Immature natural killer cell (primary cell): ENCODE measurements around the gene KCNN3. TPM values are rescaled to one million over a fixed set of nuclear protein-coding genes. Genes with fewer than 3 reads are reported as not detected.

ENCODE experiments used
- DNase-seq, 3 donors: peaks; one replicate each; pipeline ENCODE4 v3.0.0; 2022; ENCODE audit warnings: mixed read lengths in 1 of 3
- H3K27ac Mint-ChIP-seq, 6 donors: one replicate each; pipeline ENCODE4 v1.8.0; 2020; ENCODE audit warnings: mixed read lengths in 6 of 6, mild to moderate bottlenecking in 5 of 6, inconsistent platforms in 4 of 6, moderate library complexity in 3 of 6
- H3K27me3 Mint-ChIP-seq, 3 donors: one replicate each; pipeline ENCODE4 v1.8.0; 2020 to 2021; ENCODE audit warnings: low read depth in 3 of 3, mild to moderate bottlenecking in 3 of 3, mixed read lengths in 3 of 3, moderate library complexity in 3 of 3, inconsistent platforms in 1 of 3
- H3K36me3 Mint-ChIP-seq, 3 donors: one replicate each; pipeline ENCODE4 v1.8.0; 2020; ENCODE audit warnings: mixed read lengths in 3 of 3, inconsistent platforms in 2 of 3, mild to moderate bottlenecking in 2 of 3
- H3K4me1 Mint-ChIP-seq, 2 donors: one replicate each; pipeline ENCODE4 v1.8.0; 2020; ENCODE audit warnings: inconsistent platforms in 2 of 2, mild to moderate bottlenecking in 2 of 2, mixed read lengths in 2 of 2, moderate library complexity in 1 of 2
- H3K4me3 Mint-ChIP-seq, 5 donors: one replicate each; pipeline ENCODE4 v1.8.0; 2020; ENCODE audit warnings: mild to moderate bottlenecking in 5 of 5, mixed read lengths in 5 of 5, inconsistent platforms in 3 of 5, moderate library complexity in 3 of 5
- H3K9me3 Mint-ChIP-seq, 6 donors: one replicate each; pipeline ENCODE4 v1.8.0; 2020; ENCODE audit warnings: mild to moderate bottlenecking in 6 of 6, mixed read lengths in 6 of 6, inconsistent platforms in 4 of 6, moderate library complexity in 3 of 6
- polyA plus RNA-seq, 3 donors: library from polyadenylated mRNA; unstranded; fragments of 300-500 nt; fragmentation: Illumina TruSeq; gene quantifications; one replicate each; pipeline ENCODE4 v1.2.3, GENCODE V29; 2021

The KCNN3 gene
- polyA plus RNA-seq, 3 donors from 2014 or later = not detected

DNA sequence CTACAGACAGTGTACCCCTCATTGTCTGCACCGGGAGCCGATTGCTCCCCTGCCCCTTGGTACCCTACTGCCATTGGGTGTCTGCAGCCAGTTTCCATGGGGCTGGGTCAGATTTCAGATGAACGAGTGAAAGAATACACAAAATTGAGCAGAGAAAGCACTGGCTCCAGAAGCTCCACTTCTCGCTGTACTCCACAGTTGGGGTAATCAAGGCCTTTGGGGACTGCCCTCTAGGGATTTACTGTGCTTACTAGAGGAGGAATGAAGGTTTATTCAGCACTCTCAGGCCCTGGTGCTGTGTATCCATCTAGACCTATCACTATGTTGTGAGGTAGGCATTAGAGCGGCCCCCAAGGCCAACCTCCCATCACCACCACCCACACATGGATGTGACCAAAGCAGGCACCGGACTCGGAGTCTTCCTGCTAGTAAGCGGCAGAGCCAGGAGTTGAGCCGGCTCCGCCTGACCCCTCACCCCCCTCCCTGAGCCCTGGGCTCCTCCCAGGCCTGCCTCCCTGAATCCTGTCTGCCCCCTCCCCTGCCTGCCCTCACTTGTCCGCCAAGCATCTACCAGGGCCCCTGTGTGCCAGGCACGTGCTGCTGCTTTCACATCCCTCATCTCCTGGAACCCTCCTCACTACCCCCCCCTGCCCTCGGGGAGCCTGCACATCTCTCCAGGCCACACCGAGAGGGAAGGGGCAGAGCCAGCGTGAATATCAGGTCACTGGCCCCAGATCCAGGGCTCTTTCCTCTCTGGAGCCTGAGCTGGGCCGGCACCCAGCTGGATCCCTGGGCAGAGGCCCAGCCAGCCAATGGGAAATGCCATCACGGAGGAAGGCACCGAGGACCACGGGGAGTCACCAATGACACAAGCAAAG, 23.3 kb downstream of the KCNN3 start:
- no peak for DNase-seq
- H3K4me3 Mint-ChIP-seq = no peak overlapping the region
- peaks cover 1 to 13% (median 6%) of the 10 kb centered on the region in 3 donors for H3K27me3 Mint-ChIP-seq
- no peak overlapping the region for H3K27ac Mint-ChIP-seq
- H3K9me3 Mint-ChIP-seq = no peaks in the 10 kb centered on the region
- no peaks in the 10 kb centered on the region for H3K4me1 Mint-ChIP-seq
- no peaks in the 10 kb centered on the region for H3K36me3 Mint-ChIP-seq

DNA sequence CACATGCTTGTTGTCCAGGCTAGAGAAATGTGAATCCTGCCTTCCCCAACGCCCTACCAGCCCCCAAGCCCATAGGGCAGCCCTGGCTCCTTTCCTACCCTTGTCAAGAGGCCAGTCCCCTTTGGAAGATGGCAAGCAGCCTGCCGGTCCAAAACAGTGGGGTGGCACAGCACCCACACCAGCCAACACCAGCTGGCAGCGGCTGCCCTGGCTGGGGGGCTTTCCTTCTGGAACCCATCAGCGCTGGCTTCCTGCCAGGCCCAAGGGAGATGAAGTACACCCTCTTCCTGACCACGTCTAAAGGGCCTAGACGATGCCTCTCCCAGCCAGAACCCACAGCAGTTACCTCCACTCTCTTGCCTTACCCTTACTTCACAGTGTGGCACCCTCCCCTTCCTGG, 24.2 kb downstream of the KCNN3 start:
- no peak for DNase-seq
- no peaks in the 10 kb centered on the region for H3K9me3 Mint-ChIP-seq
- no peaks in the 10 kb centered on the region for H3K4me1 Mint-ChIP-seq
- no peak overlapping the region for H3K27ac Mint-ChIP-seq
- no peak overlapping the region for H3K4me3 Mint-ChIP-seq
- peaks cover 0 to 13% (median 8%) of the 10 kb centered on the region in 3 donors for H3K27me3 Mint-ChIP-seq
- no peaks in the 10 kb centered on the region for H3K36me3 Mint-ChIP-seq

GRCh38 chr1:154845174-154845573, 24.9 kb downstream of the KCNN3 start:
- Mint-ChIP-seq H3K4me1 (no peaks in the 10 kb centered on the region), H3K27me3 (peaks cover 0 to 13% (median 8%) of the 10 kb centered on the region in 3 donors), H3K36me3 (no peaks in the 10 kb centered on the region), H3K9me3 (no peaks in the 10 kb centered on the region), H3K4me3 (no peak overlapping the region), H3K27ac (no peak overlapping the region)
- no peak for DNase-seq

DNA sequence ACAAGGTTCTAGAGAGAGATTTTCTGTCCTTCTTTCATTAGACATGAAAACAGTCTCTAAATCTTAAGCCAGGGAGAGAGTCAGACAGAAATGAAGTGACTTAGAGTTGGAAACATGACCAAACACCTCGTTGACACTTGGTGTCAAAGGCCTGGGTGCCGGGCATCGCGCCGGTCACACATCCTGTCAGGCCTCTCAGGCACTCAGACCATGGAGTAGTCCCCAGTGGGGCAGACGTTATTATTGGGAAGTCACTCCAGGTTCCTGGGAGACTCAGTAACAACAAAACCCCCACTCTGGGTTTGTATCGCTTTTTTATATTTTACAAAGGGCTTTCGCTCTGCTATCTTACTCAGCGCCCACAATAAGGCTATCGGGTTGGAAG, 25.8 kb downstream of the KCNN3 start:
- no peak for DNase-seq
- Mint-ChIP-seq H3K9me3 (no peaks in the 10 kb centered on the region), H3K4me3 (no peak overlapping the region), H3K4me1 (no peaks in the 10 kb centered on the region), H3K36me3 (no peaks in the 10 kb centered on the region), H3K27me3 (peaks cover 0 to 11% (median 8%) of the 10 kb centered on the region in 3 donors), H3K27ac (no peak overlapping the region)

GRCh38 chr1:154843636-154844296, 26.3 kb downstream of the KCNN3 start:
- H3K36me3 Mint-ChIP-seq = no peaks in the 10 kb centered on the region
- no peak overlapping the region for H3K4me3 Mint-ChIP-seq
- peaks cover 0 to 10% (median 9%) of the 10 kb centered on the region in 3 donors for H3K27me3 Mint-ChIP-seq
- H3K4me1 Mint-ChIP-seq = no peaks in the 10 kb centered on the region
- H3K9me3 Mint-ChIP-seq = no peaks in the 10 kb centered on the region
- H3K27ac Mint-ChIP-seq = no peak overlapping the region
- no peak for DNase-seq

GRCh38 chr1:154842635-154843034, 27.4 kb downstream of the KCNN3 start:
- Mint-ChIP-seq H3K36me3 (no peaks in the 10 kb centered on the region), H3K27me3 (peaks cover 0 to 8% (median 6%) of the 10 kb centered on the region in 3 donors), H3K4me3 (no peak overlapping the region), H3K9me3 (no peaks in the 10 kb centered on the region), H3K4me1 (no peaks in the 10 kb centered on the region), H3K27ac (no peak overlapping the region)
- DNase-seq = no peak

DNA sequence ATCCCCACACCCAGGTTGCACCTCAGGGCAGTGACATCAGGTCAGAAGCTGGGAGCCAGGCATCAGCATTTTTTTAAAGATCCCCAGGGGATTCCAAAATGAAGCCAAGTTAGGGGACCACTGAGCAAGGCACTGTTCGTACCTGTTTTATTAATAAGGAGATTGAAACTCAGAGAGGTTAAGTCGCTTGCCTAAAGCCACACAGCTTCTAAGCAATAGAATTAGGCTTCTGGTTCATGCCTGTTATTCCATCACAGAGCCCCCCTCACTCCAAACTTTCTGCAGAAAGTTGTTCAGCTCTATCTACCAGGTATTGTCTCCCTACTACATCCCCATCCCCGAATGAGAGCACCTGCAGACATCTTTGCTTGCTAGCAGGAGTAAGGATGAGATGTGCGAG, 28.7 kb downstream of the KCNN3 start:
- H3K27me3 Mint-ChIP-seq = peaks cover 4 to 8% (median 6%) of the 10 kb centered on the region in 3 donors
- H3K36me3 Mint-ChIP-seq = no peaks in the 10 kb centered on the region
- H3K27ac Mint-ChIP-seq = no peak overlapping the region
- no peak for DNase-seq
- H3K9me3 Mint-ChIP-seq = no peaks in the 10 kb centered on the region
- H3K4me1 Mint-ChIP-seq = no peaks in the 10 kb centered on the region
- no peak overlapping the region for H3K4me3 Mint-ChIP-seq

DNA sequence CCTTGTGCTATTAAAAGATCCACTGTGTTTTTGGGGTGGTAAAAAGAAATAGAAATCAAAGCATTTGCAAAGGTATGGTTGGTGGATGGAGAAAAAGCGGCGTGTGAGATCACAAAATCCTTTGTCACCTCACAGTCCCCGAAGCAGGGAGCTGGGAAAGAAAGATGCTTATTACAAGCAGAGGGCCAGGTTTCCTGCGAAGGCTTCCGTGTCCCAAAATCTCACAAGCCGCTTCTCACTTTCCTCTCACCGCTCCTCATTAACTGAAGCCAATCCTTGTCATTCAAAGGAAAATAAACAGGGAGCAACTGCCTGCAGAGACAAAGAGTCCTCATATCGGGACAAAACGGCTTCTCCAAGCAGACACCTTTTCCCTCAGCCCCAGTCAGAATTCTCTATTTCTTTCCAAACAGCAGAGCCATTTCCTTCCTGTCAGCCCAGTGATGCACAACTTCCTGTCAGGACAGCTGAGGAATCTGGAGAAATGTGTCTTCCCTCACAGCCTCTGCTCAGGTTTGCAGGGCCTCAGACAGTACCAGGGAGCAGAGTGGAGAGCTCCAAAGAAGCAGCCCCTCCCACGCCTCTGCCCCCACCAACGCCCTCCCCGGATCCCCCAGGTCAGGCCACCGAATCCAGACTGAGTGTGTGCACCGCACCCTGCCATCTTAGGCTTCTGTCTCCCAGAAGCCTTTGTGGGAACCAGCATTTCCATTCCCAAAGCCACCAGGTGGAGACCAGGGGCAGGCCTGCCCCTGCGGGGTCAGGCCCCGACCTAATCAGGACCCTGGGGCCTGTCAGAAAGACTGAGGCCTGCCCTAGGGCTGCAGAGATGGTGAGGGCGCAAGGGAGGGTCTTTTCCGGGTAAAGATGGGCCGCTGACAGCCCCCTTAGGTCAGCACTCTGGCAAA, 29.6 kb downstream of the KCNN3 start:
- DNase-seq = no peak
- no peak overlapping the region for H3K27ac Mint-ChIP-seq
- H3K9me3 Mint-ChIP-seq = no peaks in the 10 kb centered on the region
- H3K27me3 Mint-ChIP-seq = peaks cover 4 to 9% (median 6%) of the 10 kb centered on the region in 3 donors
- no peaks in the 10 kb centered on the region for H3K4me1 Mint-ChIP-seq
- H3K4me3 Mint-ChIP-seq = no peak overlapping the region
- no peaks in the 10 kb centered on the region for H3K36me3 Mint-ChIP-seq

DNA sequence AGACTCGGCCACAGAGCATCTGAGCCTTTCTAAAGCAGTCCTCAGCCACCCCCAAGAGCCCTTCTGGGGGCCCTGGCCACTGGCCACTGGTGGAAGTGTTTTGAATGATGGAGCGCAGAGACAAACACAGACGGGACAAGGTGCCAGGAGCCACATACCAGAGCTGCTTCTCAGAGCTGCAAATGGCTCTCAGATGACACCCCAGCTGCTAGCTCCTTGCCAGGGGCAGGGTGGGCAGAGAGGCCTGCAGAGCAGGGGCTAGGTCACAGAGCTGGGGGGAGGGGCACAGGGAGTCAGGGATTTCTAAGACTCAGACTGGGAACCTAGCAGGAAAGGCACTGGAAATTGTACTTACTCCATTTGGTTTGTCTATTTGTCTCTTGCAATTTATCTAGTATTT, 30.4 kb downstream of the KCNN3 start:
- Mint-ChIP-seq H3K4me1 (no peaks in the 10 kb centered on the region), H3K36me3 (no peaks in the 10 kb centered on the region), H3K4me3 (no peak overlapping the region), H3K27me3 (peaks cover 3 to 9% (median 4%) of the 10 kb centered on the region in 3 donors), H3K9me3 (no peaks in the 10 kb centered on the region), H3K27ac (no peak overlapping the region)
- DNase-seq = no peak

GRCh38 chr1:154838988-154839387, 31.1 kb downstream of the KCNN3 start:
- no peaks in the 10 kb centered on the region for H3K9me3 Mint-ChIP-seq
- no peak overlapping the region for H3K27ac Mint-ChIP-seq
- H3K4me3 Mint-ChIP-seq = no peak overlapping the region
- H3K36me3 Mint-ChIP-seq = no peaks in the 10 kb centered on the region
- no peak for DNase-seq
- H3K4me1 Mint-ChIP-seq = no peaks in the 10 kb centered on the region
- H3K27me3 Mint-ChIP-seq = peaks cover 3 to 9% (median 4%) of the 10 kb centered on the region in 3 donors

DNA sequence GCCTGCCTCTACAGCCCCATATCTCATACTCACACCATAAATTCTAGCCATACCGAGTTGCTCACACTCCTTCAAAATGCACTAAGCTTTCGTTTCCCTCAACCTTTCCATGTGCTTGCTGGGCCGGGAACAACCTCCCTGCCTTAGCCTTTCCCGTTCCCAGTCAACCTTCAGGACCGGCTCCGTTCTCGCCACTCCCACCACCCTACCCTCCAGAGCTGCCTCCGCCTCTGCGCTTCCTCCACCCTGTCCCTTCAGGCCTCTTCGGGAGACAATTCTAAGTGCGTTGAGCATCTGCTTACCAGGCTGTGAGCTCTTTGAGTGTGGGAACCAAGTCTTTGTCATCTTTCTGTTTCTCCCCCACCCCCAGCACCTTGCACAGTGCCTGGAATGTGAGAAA, 31.6 kb downstream of the KCNN3 start:
- H3K4me1 Mint-ChIP-seq = no peaks in the 10 kb centered on the region
- DNase-seq = no peak
- H3K36me3 Mint-ChIP-seq = no peaks in the 10 kb centered on the region
- peaks cover 0 to 8% (median 4%) of the 10 kb centered on the region in 3 donors for H3K27me3 Mint-ChIP-seq
- no peaks in the 10 kb centered on the region for H3K9me3 Mint-ChIP-seq
- H3K27ac Mint-ChIP-seq = no peak overlapping the region
- H3K4me3 Mint-ChIP-seq = no peak overlapping the region

DNA sequence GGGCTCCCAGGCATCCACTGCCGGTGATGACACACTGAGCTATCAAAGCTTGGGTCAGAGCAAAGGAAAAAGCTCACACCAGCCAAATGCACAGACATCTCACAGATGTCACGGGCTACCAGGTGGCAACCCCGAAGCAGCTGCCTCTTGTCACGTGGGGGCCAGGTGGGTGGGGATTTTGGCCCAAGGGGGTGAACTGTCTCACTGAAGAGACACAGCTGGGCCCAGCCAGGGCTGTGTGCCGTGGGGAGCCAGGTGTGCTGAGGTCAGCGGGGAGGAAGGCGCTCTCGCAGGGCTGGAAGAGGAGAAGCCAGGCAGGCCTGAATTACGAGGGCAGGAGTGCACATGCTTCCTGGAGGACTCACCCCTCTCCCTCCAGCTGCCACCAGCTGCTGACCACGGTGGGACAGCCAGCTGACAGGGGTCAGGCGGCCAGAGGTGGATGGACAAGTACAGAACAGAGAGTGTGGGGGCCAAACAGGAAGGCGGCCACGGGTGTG, 32.4 kb downstream of the KCNN3 start:
- DNase-seq = no peak
- Mint-ChIP-seq H3K4me3 (no peak overlapping the region), H3K36me3 (no peaks in the 10 kb centered on the region), H3K27me3 (peaks cover 0 to 7% (median 4%) of the 10 kb centered on the region in 3 donors), H3K27ac (no peak overlapping the region), H3K4me1 (no peaks in the 10 kb centered on the region), H3K9me3 (no peaks in the 10 kb centered on the region)

- no peak overlapping the region for H3K27ac Mint-ChIP-seq
- peaks cover 0 to 7% (median 4%) of the 10 kb centered on the region in 3 donors for H3K27me3 Mint-ChIP-seq
- DNase-seq = no peak
- H3K36me3 Mint-ChIP-seq = no peaks in the 10 kb centered on the region
- no peaks in the 10 kb centered on the region for H3K9me3 Mint-ChIP-seq
- H3K4me3 Mint-ChIP-seq = no peak overlapping the region
- no peaks in the 10 kb centered on the region for H3K4me1 Mint-ChIP-seq
These were observed 32.9 kb downstream of the KCNN3 start for GRCh38 chr1:154837034-154837671.
